ENCODE data around the gene ASIC2. TPM values are rescaled to one million over a fixed set of nuclear protein-coding genes. Genes with fewer than 3 reads are reported as not detected.

Gene ASIC2
- total RNA-seq, 5 donors from 2014 or later (not counting 1 experiment from before 2014, with no cell fraction given), result not detected

DNA sequence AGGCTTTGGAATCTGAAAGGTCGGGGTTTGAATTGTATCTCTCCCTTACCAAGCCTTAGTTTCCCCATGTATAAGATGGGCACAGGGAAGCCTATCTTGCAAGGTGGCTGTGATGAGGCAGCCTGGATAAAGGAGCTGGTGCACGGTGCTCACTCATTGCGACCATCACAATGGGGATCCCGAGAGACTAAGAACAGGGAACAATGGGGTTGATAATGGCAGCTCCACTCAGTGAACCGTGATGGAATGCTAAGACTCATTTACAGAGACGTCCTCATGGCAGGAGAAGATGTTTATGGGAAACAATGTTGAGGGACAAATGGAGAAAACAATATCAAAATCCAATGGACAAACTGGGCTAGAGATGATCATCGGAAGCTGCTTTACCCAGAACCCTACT lies 219.7 kb downstream of the ASIC2 start:
- no peak for ATAC-seq (replicated peaks in 1 of 4)
- H3K9me3 ChIP-seq, result no peaks in the 10 kb centered on the region
- Mint-ChIP-seq H3K36me3 (no peaks in the 10 kb centered on the region), H3K9me3 (peaks cover 0 to 6% (median 0%) of the 10 kb centered on the region in 3 donors), H3K27me3 (peaks cover 40 to 41% of the 10 kb centered on the region in 2 donors), H3K27ac (no peak overlapping the region), H3K4me3 (no peak overlapping the region), H3K4me1 (no peaks in the 10 kb centered on the region)
- H3K4me3 ChIP-seq (ENCODE audit: control insufficient read depth in 1 of 2, extremely low read depth in 1 of 2, low read length in 1 of 2), result no peak overlapping the region
- 74% methylated on average over 3 of the region's 7 CpGs for WGBS (ENCODE audit: insufficient coverage)
- POLR2A ChIA-PET, result no interaction called here
- no peak overlapping the region for H3K27ac ChIP-seq (ENCODE audit: low read length)
- CTCF ChIA-PET, result no interaction called here
- no peaks in the 10 kb centered on the region for H3K36me3 ChIP-seq (ENCODE audit: control insufficient read depth in 2 of 2, extremely low read depth in 1 of 2, insufficient read depth in 1 of 2, low read length in 1 of 2)
- peaks cover 0 to 18% of the 10 kb centered on the region in 2 experiments for H3K27me3 ChIP-seq (replicated peaks in 1 of 2; ENCODE audit: control insufficient read depth in 2 of 2, extremely low read depth in 1 of 2, insufficient read depth in 2 of 2, low read length in 1 of 2)
- DNase-seq, result no peak
- no peaks in the 10 kb centered on the region for H3K4me1 ChIP-seq (ENCODE audit: control insufficient read depth in 1 of 2, extremely low read depth in 1 of 2, insufficient read depth in 2 of 2, low read length in 2 of 2)

- Histone ChIP-seq H3K27me3 (replicated peaks in 1 of 2; ENCODE audit: control insufficient read depth in 2 of 2, extremely low read depth in 1 of 2, insufficient read depth in 2 of 2, low read length in 1 of 2) (peaks cover 0 to 15% of the 10 kb centered on the region in 2 experiments), H3K9me3 (no peaks in the 10 kb centered on the region), H3K36me3 (ENCODE audit: control insufficient read depth in 2 of 2, extremely low read depth in 1 of 2, insufficient read depth in 1 of 2, low read length in 1 of 2) (no peaks in the 10 kb centered on the region), H3K4me1 (ENCODE audit: control insufficient read depth in 1 of 2, extremely low read depth in 1 of 2, insufficient read depth in 2 of 2, low read length in 2 of 2) (no peaks in the 10 kb centered on the region), H3K4me3 (ENCODE audit: control insufficient read depth in 1 of 2, extremely low read depth in 1 of 2, low read length in 1 of 2) (no peak overlapping the region), H3K27ac (ENCODE audit: low read length) (no peak overlapping the region)
- Mint-ChIP-seq H3K36me3 (no peaks in the 10 kb centered on the region), H3K4me3 (no peak overlapping the region), H3K27me3 (peaks cover 37 to 38% of the 10 kb centered on the region in 2 donors), H3K9me3 (peaks cover 0 to 6% (median 0%) of the 10 kb centered on the region in 3 donors), H3K27ac (no peak overlapping the region), H3K4me1 (no peaks in the 10 kb centered on the region)
- CTCF ChIA-PET, result no interaction called here
- POLR2A ChIA-PET, result no interaction called here
- DNase-seq (no peak), ATAC-seq (replicated peaks in 1 of 4) (no peak)
- no CpG with 5 or more reads among the region's 12 CpGs for WGBS (ENCODE audit: insufficient coverage)
These were observed 220.5 kb downstream of the ASIC2 start for GRCh38 chr17:33072421-33073161.

DNA sequence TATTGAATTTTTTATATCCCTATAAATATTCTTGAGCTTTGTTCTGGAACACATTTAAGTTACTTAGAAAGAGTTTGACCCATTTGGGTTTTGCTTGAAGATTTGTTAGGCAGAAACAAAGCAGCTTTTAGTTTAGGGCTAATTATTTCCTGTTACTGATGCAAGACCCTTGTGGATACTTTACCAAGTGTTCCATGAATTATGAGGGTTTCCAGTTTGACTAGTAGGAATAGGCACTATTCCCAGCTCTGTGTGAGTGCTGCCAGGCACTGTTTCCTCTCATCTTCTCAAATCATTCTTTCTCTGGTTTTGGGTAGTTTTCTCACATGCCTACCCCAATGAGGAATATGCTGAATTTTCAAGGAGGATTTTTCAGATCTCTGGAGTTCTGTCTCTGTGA lies 221.4 kb downstream of the ASIC2 start:
- Mint-ChIP-seq H3K9me3 (peaks cover 0 to 6% (median 0%) of the 10 kb centered on the region in 3 donors), H3K36me3 (no peaks in the 10 kb centered on the region), H3K27me3 (peaks cover 31 to 34% of the 10 kb centered on the region in 2 donors), H3K4me3 (no peak overlapping the region), H3K4me1 (no peaks in the 10 kb centered on the region), H3K27ac (no peak overlapping the region)
- Histone ChIP-seq H3K4me3 (ENCODE audit: control insufficient read depth in 1 of 2, extremely low read depth in 1 of 2, low read length in 1 of 2) (no peak overlapping the region), H3K4me1 (ENCODE audit: control insufficient read depth in 1 of 2, extremely low read depth in 1 of 2, insufficient read depth in 2 of 2, low read length in 2 of 2) (no peaks in the 10 kb centered on the region), H3K36me3 (ENCODE audit: control insufficient read depth in 2 of 2, extremely low read depth in 1 of 2, insufficient read depth in 1 of 2, low read length in 1 of 2) (no peaks in the 10 kb centered on the region), H3K27me3 (replicated peaks in 1 of 2; ENCODE audit: control insufficient read depth in 2 of 2, extremely low read depth in 1 of 2, insufficient read depth in 2 of 2, low read length in 1 of 2) (peaks cover 0 to 15% of the 10 kb centered on the region in 2 experiments), H3K27ac (ENCODE audit: low read length) (no peak overlapping the region), H3K9me3 (no peaks in the 10 kb centered on the region)
- ChIA-PET POLR2A (interaction anchor here in 1 of 2 donors (0.6 kb wide), 1 partner anchor 950 kb away, joined by 4 read pairs; no protein-coding TSS in a partner anchor), CTCF (no interaction called here)
- ATAC-seq (replicated peaks in 1 of 4) (no peak), DNase-seq (no peak)

- no peak for ATAC-seq (replicated peaks in 1 of 4)
- H3K9me3 ChIP-seq, result no peaks in the 10 kb centered on the region
- CTCF ChIA-PET, result no interaction called here
- Mint-ChIP-seq H3K27me3 (peaks cover 15 to 16% of the 10 kb centered on the region in 2 donors), H3K27ac (no peak overlapping the region), H3K9me3 (no peaks in the 10 kb centered on the region), H3K4me3 (no peak overlapping the region), H3K36me3 (no peaks in the 10 kb centered on the region), H3K4me1 (no peaks in the 10 kb centered on the region)
- H3K27me3 ChIP-seq (replicated peaks in 1 of 2; ENCODE audit: control insufficient read depth in 2 of 2, extremely low read depth in 1 of 2, insufficient read depth in 2 of 2, low read length in 1 of 2), result peaks cover 0 to 9% of the 10 kb centered on the region in 2 experiments
- H3K4me1 ChIP-seq (ENCODE audit: control insufficient read depth in 1 of 2, extremely low read depth in 1 of 2, insufficient read depth in 2 of 2, low read length in 2 of 2), result no peaks in the 10 kb centered on the region
- H3K27ac ChIP-seq (ENCODE audit: low read length), result no peak overlapping the region
- no peaks in the 10 kb centered on the region for H3K36me3 ChIP-seq (ENCODE audit: control insufficient read depth in 2 of 2, extremely low read depth in 1 of 2, insufficient read depth in 1 of 2, low read length in 1 of 2)
- 93% methylated on average over 2 of the region's 2 CpGs for WGBS (ENCODE audit: insufficient coverage)
- no peak for DNase-seq
- no peak overlapping the region for H3K4me3 ChIP-seq (ENCODE audit: control insufficient read depth in 1 of 2, extremely low read depth in 1 of 2, low read length in 1 of 2)
- POLR2A ChIA-PET, result no interaction called here
These were observed 235.5 kb downstream of the ASIC2 start for GRCh38 chr17:33057564-33057963.

- CTCF ChIA-PET, result no interaction called here
- H3K9me3 Mint-ChIP-seq, result no peaks in the 10 kb centered on the region
- Histone ChIP-seq H3K36me3 (ENCODE audit: control insufficient read depth in 2 of 2, extremely low read depth in 1 of 2, insufficient read depth in 1 of 2, low read length in 1 of 2) (no peaks in the 10 kb centered on the region), H3K4me3 (ENCODE audit: control insufficient read depth in 1 of 2, extremely low read depth in 1 of 2, low read length in 1 of 2) (no peak overlapping the region), H3K27ac (ENCODE audit: low read length) (no peak overlapping the region), H3K9me3 (no peaks in the 10 kb centered on the region), H3K27me3 (replicated peaks in 1 of 2; ENCODE audit: control insufficient read depth in 2 of 2, extremely low read depth in 1 of 2, insufficient read depth in 2 of 2, low read length in 1 of 2) (peaks cover 0 to 9% of the 10 kb centered on the region in 2 experiments), H3K4me1 (ENCODE audit: control insufficient read depth in 1 of 2, extremely low read depth in 1 of 2, insufficient read depth in 2 of 2, low read length in 2 of 2) (no peaks in the 10 kb centered on the region)
- H3K27ac Mint-ChIP-seq, result no peak overlapping the region
- no peak overlapping the region for H3K4me3 Mint-ChIP-seq
- POLR2A ChIA-PET, result no interaction called here
- H3K4me1 Mint-ChIP-seq, result no peaks in the 10 kb centered on the region
- 80% methylated on average over 2 of the region's 4 CpGs for WGBS (ENCODE audit: insufficient coverage)
- H3K27me3 Mint-ChIP-seq, result peaks cover 19 to 22% of the 10 kb centered on the region in 2 donors
- no peaks in the 10 kb centered on the region for H3K36me3 Mint-ChIP-seq
- ATAC-seq (replicated peaks in 1 of 4) (no peak), DNase-seq (no peak)
These were observed 236.5 kb downstream of the ASIC2 start for GRCh38 chr17:33056399-33057146.

- H3K36me3 ChIP-seq (ENCODE audit: control insufficient read depth in 2 of 2, extremely low read depth in 1 of 2, insufficient read depth in 1 of 2, low read length in 1 of 2), result no peaks in the 10 kb centered on the region
- Mint-ChIP-seq H3K27ac (no peak overlapping the region), H3K36me3 (no peaks in the 10 kb centered on the region), H3K9me3 (no peaks in the 10 kb centered on the region), H3K27me3 (peaks cover 19 to 24% of the 10 kb centered on the region in 2 donors), H3K4me3 (no peak overlapping the region), H3K4me1 (no peaks in the 10 kb centered on the region)
- no peak for DNase-seq
- no peak for ATAC-seq (replicated peaks in 1 of 4)
- no peaks in the 10 kb centered on the region for H3K4me1 ChIP-seq (ENCODE audit: control insufficient read depth in 1 of 2, extremely low read depth in 1 of 2, insufficient read depth in 2 of 2, low read length in 2 of 2)
- H3K27me3 ChIP-seq (replicated peaks in 1 of 2; ENCODE audit: control insufficient read depth in 2 of 2, extremely low read depth in 1 of 2, insufficient read depth in 2 of 2, low read length in 1 of 2), result peaks cover 0 to 9% of the 10 kb centered on the region in 2 experiments
- CTCF ChIA-PET, result no interaction called here
- POLR2A ChIA-PET, result no interaction called here
- H3K9me3 ChIP-seq, result no peaks in the 10 kb centered on the region
- 86% methylated on average over 5 of the region's 9 CpGs for WGBS (ENCODE audit: insufficient coverage)
- H3K27ac ChIP-seq (ENCODE audit: low read length), result no peak overlapping the region
- no peak overlapping the region for H3K4me3 ChIP-seq (ENCODE audit: control insufficient read depth in 1 of 2, extremely low read depth in 1 of 2, low read length in 1 of 2)
These were observed 237.3 kb downstream of the ASIC2 start for GRCh38 chr17:33055746-33056145.

All from T-cell (primary cell).